Measurements from ENCODE around the gene CCDC134. TPM values are rescaled to one million over a fixed set of nuclear protein-coding genes. Genes with fewer than 3 reads are reported as not detected.

The CCDC134 gene
- total and polyA plus RNA-seq, 2 of the 13 experiments (the other 11 are each of a cell fraction or from before 2014, with no cell fraction given), result 4.8 to 17.4 TPM

- TF ChIP-seq ZNF318 (CRISPR knock-in tag; IDR thresholded peaks at IDR 0.05) (0 out of 2 replicates have a peak, but pooled peaks have one; percentile 59), BCL6 (CRISPR knock-in tag; IDR thresholded peaks at IDR 0.05) (peak; percentile 47), HIVEP1 (CRISPR knock-in tag; IDR thresholded peaks at IDR 0.05) (peak; percentile 92), NFRKB (IDR thresholded peaks at IDR 0.05) (no peak), MYNN (CRISPR knock-in tag; IDR thresholded peaks at IDR 0.05; ENCODE audit: low read depth) (no peak), PHF5A (CRISPR knock-in tag; IDR thresholded peaks at IDR 0.05; ENCODE audit: low read depth, unreplicated experiment) (peak; percentile 42), ATF7 (IDR thresholded peaks at IDR 0.05) (peak; percentile 100), ATF7 (CRISPR knock-in tag; IDR thresholded peaks at IDR 0.05) (peak; percentile 100), ZBTB33 (CRISPR knock-in tag; IDR thresholded peaks at IDR 0.05) (peak; percentile 39; the same call in 1 of the 2 replicates), ZNF672 (CRISPR knock-in tag; IDR thresholded peaks at IDR 0.05) (no peak; the same call in 1 of the 2 replicates), PITX1 (CRISPR knock-in tag; IDR thresholded peaks at IDR 0.05) (peak; percentile 84; the same call in 1 of the 2 replicates), NR2F6 (IDR thresholded peaks at IDR 0.05) (no peak; the same call in 1 of the 2 replicates), NR2F6 (CRISPR knock-in tag; IDR thresholded peaks at IDR 0.05) (peak; percentile 63), HOXA3 (CRISPR knock-in tag; IDR thresholded peaks at IDR 0.05) (peak; percentile 75), MZF1 (CRISPR knock-in tag; IDR thresholded peaks at IDR 0.05; ENCODE audit: borderline replicate concordance) (no peak), ZNF724P (CRISPR knock-in tag; IDR thresholded peaks at IDR 0.05; ENCODE audit: borderline replicate concordance) (peak; percentile 63; the same call in 1 of the 2 replicates), ZNF12 (CRISPR knock-in tag; IDR thresholded peaks at IDR 0.05) (peak; percentile 43; the same call in 1 of the 2 replicates), NFKB2 (CRISPR knock-in tag; IDR thresholded peaks at IDR 0.05; ENCODE audit: borderline replicate concordance) (no peak; the same call in 1 of the 2 replicates), TBP (CRISPR knock-in tag; IDR thresholded peaks at IDR 0.05) (0 out of 2 replicates have a peak, but pooled peaks have one; percentile 49), SP1 (IDR thresholded peaks at IDR 0.05) (no peak), SP1 (CRISPR knock-in tag; IDR thresholded peaks at IDR 0.05) (peak; percentile 86)
Measured at GRCh38 chr22:41832553-41833368, 32.3 kb downstream of the CCDC134 start, which contains the start of gene SREBF2 (continued).
